Astrocyte (in vitro differentiated cells and primary cell): Measurements from ENCODE around the gene CCNL2.

Experiments
- EZH2 ChIP-seq: IDR thresholded peaks from 2 replicates; pipeline ENCODE4 v1.6.1; 2012; ENCODE audit warnings: mild to moderate bottlenecking, low read length, inconsistent platforms; ENCODE audit not compliant: insufficient read depth
- TF ChIP-seq, protein P1 (sequence below): IDR thresholded peaks from 2 replicates; pipeline ENCODE4 v1.5.1; 2011; ENCODE audit warnings: low read depth, mild to moderate bottlenecking, inconsistent platforms, low read length, moderate library complexity; ENCODE audit not compliant: insufficient read depth

DNA sequence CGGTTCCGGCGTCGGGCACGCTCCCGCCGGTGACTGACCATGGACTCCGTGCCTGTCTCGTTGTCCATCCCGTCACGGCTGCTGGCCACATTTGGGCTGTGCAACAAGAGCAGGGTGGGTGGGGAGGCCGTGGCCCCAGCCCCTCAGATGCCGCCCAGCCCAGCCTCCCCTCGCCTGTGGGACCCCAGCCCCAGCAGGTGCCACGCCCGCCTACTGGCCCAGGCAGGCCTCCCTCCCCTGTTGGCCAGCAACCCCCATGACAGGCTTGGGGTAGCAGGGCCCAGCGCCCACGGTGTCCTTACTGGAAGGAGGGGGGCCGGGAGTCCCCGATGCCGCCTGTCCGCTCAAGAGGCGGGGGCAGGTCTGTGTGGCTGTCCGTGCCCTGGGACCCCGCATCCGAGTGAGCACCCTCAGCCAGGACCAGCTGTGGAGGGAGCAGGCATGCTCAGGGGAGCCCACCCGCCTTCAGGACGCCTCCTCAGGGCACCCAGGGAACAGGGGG, 57.0 kb downstream of the CCNL2 start:
- TF ChIP-seq, protein P1, sequence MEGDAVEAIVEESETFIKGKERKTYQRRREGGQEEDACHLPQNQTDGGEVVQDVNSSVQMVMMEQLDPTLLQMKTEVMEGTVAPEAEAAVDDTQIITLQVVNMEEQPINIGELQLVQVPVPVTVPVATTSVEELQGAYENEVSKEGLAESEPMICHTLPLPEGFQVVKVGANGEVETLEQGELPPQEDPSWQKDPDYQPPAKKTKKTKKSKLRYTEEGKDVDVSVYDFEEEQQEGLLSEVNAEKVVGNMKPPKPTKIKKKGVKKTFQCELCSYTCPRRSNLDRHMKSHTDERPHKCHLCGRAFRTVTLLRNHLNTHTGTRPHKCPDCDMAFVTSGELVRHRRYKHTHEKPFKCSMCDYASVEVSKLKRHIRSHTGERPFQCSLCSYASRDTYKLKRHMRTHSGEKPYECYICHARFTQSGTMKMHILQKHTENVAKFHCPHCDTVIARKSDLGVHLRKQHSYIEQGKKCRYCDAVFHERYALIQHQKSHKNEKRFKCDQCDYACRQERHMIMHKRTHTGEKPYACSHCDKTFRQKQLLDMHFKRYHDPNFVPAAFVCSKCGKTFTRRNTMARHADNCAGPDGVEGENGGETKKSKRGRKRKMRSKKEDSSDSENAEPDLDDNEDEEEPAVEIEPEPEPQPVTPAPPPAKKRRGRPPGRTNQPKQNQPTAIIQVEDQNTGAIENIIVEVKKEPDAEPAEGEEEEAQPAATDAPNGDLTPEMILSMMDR = no peak
- no peak for TF ChIP-seq EZH2
